Measurements from ENCODE around the gene LRRC27.

The LRRC27 gene

GRCh38 chr10:132374176-132374575 is 42.2 kb downstream of the LRRC27 start:
- Histone ChIP-seq H3K79me2 (ENCODE audit: low read length) (no peaks in the 10 kb centered on the region), H3K27ac (ENCODE audit: low read length) (no peak overlapping the region), H3K27me3 (ENCODE audit: low read depth, low read length) (no peaks in the 10 kb centered on the region), H4K20me1 (ENCODE audit: insufficient read depth, low read length) (no peaks in the 10 kb centered on the region), H3K4me1 (ENCODE audit: low read length) (no peaks in the 10 kb centered on the region), H2AFZ (ENCODE audit: low read depth, low read length) (no peak overlapping the region), H3K4me2 (ENCODE audit: low read length) (no peak overlapping the region), H3K9me3 (ENCODE audit: insufficient read depth, low read length) (no peaks in the 10 kb centered on the region), H3K9ac (ENCODE audit: low read length) (no peak overlapping the region), H3K36me3 (replicated peaks; ENCODE audit: low read depth, low read length) (no peaks in the 10 kb centered on the region), H3K4me3 (ENCODE audit: low read length) (no peak overlapping the region)
- TF ChIP-seq CTCF (IDR thresholded peaks at IDR 0.05; ENCODE audit: low read depth, low read length) (no peak), EZH2phosphoT487 (IDR thresholded peaks at IDR 0.05; ENCODE audit: low read depth) (no peak)

- Histone ChIP-seq H3K9ac (ENCODE audit: low read length) (no peak overlapping the region), H3K4me2 (ENCODE audit: low read length) (no peak overlapping the region), H3K9me3 (ENCODE audit: insufficient read depth, low read length) (no peaks in the 10 kb centered on the region), H3K4me3 (ENCODE audit: low read length) (no peak overlapping the region), H2AFZ (ENCODE audit: low read depth, low read length) (no peak overlapping the region), H3K4me1 (ENCODE audit: low read length) (no peaks in the 10 kb centered on the region), H4K20me1 (ENCODE audit: insufficient read depth, low read length) (no peaks in the 10 kb centered on the region), H3K79me2 (ENCODE audit: low read length) (no peaks in the 10 kb centered on the region), H3K27ac (ENCODE audit: low read length) (no peak overlapping the region), H3K36me3 (replicated peaks; ENCODE audit: low read depth, low read length) (no peaks in the 10 kb centered on the region), H3K27me3 (ENCODE audit: low read depth, low read length) (no peaks in the 10 kb centered on the region)
- TF ChIP-seq CTCF (IDR thresholded peaks at IDR 0.05; ENCODE audit: low read depth, low read length) (no peak), EZH2phosphoT487 (IDR thresholded peaks at IDR 0.05; ENCODE audit: low read depth) (no peak)
Observed at GRCh38 chr10:132374612-132375011, 42.6 kb downstream of the LRRC27 start.

GRCh38 chr10:132375116-132375794 is 43.3 kb downstream of the LRRC27 start:
- no peak overlapping the region for H2AFZ ChIP-seq (ENCODE audit: low read depth, low read length)
- H3K4me3 ChIP-seq (ENCODE audit: low read length): no peak overlapping the region
- H3K4me2 ChIP-seq (ENCODE audit: low read length): no peak overlapping the region
- no peaks in the 10 kb centered on the region for H3K9me3 ChIP-seq (ENCODE audit: insufficient read depth, low read length)
- H3K27ac ChIP-seq (ENCODE audit: low read length): no peak overlapping the region
- no peaks in the 10 kb centered on the region for H3K36me3 ChIP-seq (replicated peaks; ENCODE audit: low read depth, low read length)
- no peaks in the 10 kb centered on the region for H3K27me3 ChIP-seq (ENCODE audit: low read depth, low read length)
- no peaks in the 10 kb centered on the region for H3K4me1 ChIP-seq (ENCODE audit: low read length)
- H3K79me2 ChIP-seq (ENCODE audit: low read length): no peaks in the 10 kb centered on the region
- TF ChIP-seq CTCF (IDR thresholded peaks at IDR 0.05; ENCODE audit: low read depth, low read length) (no peak), EZH2phosphoT487 (IDR thresholded peaks at IDR 0.05; ENCODE audit: low read depth) (no peak)
- no peaks in the 10 kb centered on the region for H4K20me1 ChIP-seq (ENCODE audit: insufficient read depth, low read length)
- H3K9ac ChIP-seq (ENCODE audit: low read length): no peak overlapping the region

- no peaks in the 10 kb centered on the region for H3K79me2 ChIP-seq (ENCODE audit: low read length)
- no peaks in the 10 kb centered on the region for H3K4me1 ChIP-seq (ENCODE audit: low read length)
- H3K27me3 ChIP-seq (ENCODE audit: low read depth, low read length): no peaks in the 10 kb centered on the region
- no peaks in the 10 kb centered on the region for H4K20me1 ChIP-seq (ENCODE audit: insufficient read depth, low read length)
- no peak overlapping the region for H2AFZ ChIP-seq (ENCODE audit: low read depth, low read length)
- no peak overlapping the region for H3K4me2 ChIP-seq (ENCODE audit: low read length)
- no peaks in the 10 kb centered on the region for H3K9me3 ChIP-seq (ENCODE audit: insufficient read depth, low read length)
- H3K4me3 ChIP-seq (ENCODE audit: low read length): no peak overlapping the region
- H3K9ac ChIP-seq (ENCODE audit: low read length): no peak overlapping the region
- H3K27ac ChIP-seq (ENCODE audit: low read length): no peak overlapping the region
- TF ChIP-seq EZH2phosphoT487 (IDR thresholded peaks at IDR 0.05; ENCODE audit: low read depth) (no peak), CTCF (IDR thresholded peaks at IDR 0.05; ENCODE audit: low read depth, low read length) (no peak)
- H3K36me3 ChIP-seq (replicated peaks; ENCODE audit: low read depth, low read length): no peaks in the 10 kb centered on the region
Observed at GRCh38 chr10:132375795-132376297, 43.9 kb downstream of the LRRC27 start.

All from OCI-LY3 (cell line).